Astrocyte of the cerebellum (primary cell): ENCODE measurements around the gene SLC25A4.
"Not testable (repeated sequence)": the region's sequence is repeated elsewhere in the genome, so short reads cannot be mapped to it uniquely, and the experiment has no call there.

Source experiments
- DNase-seq: peaks from one replicate; pipeline ENCODE4 v3.0.0-alpha.2; 2011; ENCODE audit warnings: low read depth
- H3K4me3 ChIP-seq: 2 replicates; pipeline ENCODE4 v1.5.1; 2011; ENCODE audit warnings: mild to moderate bottlenecking, low read depth, low read length, moderate library complexity
- in situ Hi-C: cut with HindIII; loops from 2 replicates; pipeline ENCODE4 v1.10.0; 2017; ENCODE audit warnings: low sequenced_read_pairs
- TF ChIP-seq, protein P1 (sequence below): IDR thresholded peaks from 2 replicates; pipeline ENCODE4 v1.5.1; 2012; ENCODE audit warnings: low read length, low read depth, moderate library complexity, mild to moderate bottlenecking; ENCODE audit errors: missing control alignments

The SLC25A4 gene

DNA sequence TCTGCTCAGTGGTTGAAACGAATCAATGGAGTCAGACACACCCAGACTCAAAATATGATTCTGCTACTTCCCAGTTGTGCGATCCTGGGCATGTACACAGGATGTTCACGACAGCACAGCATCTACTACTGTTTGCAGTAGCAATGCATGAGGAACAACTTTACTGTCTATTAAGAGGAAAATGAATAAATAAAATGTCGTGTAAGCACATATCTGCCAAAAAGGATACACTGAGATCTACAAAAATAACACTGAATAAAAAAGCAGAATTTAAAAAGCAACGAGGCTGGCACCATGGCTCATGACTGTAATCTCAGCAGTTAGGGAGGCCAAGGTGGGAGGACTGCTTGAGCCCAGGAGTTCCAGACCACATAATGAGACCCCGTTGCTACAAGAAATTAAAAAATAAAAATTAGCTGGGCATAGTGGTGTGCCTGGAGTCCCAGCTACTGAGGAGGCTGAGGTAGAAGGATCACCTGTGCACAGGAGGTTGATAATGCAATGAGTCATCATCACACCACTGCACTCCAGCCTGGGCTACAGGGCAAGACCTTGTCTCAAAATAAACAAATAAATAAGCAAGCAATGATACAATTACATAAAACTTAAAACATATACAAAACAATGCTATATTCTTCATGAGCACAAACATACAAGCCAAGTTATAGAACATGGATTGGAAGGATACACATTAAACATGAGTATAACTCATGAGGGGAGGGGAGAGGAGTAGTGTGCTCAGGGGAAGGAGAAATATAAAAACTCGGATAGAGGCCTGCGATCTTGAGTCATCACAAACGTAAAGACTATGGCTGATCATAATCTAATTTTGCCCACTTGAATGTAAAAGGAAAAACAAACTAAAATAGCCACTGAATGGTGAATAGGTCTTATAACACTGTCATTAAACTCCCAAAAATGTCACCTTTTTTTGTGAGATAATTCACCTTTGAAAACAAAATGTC, 52.1 kb downstream of the SLC25A4 start:
- in situ Hi-C loops, result loop anchor here (25.0 kb wide), 1 partner anchor 842 kb away; no protein-coding TSS in a partner anchor

DNA sequence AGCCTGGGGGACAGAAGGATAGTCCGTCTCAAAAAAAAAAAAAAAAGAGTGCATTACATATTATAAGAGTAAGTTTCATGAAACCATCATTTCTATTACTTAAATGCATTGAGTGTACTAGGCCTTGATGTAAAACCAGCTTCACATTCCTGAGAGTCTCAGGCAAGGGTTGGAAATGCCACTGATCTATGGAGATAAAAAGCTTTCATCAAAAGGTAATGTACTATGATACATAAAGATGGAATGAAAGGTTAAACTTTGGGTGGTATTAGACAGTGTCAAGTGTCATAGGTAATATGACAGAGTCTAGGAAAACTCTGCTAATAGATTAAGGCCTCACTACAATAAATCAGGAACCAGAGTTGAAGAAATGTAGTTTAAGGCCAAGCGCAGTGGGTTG, 53.4 kb downstream of the SLC25A4 start:
- in situ Hi-C loops, result loop anchor here (25.0 kb wide), 1 partner anchor 841 kb away; no protein-coding TSS in a partner anchor
- TF ChIP-seq, protein P1, sequence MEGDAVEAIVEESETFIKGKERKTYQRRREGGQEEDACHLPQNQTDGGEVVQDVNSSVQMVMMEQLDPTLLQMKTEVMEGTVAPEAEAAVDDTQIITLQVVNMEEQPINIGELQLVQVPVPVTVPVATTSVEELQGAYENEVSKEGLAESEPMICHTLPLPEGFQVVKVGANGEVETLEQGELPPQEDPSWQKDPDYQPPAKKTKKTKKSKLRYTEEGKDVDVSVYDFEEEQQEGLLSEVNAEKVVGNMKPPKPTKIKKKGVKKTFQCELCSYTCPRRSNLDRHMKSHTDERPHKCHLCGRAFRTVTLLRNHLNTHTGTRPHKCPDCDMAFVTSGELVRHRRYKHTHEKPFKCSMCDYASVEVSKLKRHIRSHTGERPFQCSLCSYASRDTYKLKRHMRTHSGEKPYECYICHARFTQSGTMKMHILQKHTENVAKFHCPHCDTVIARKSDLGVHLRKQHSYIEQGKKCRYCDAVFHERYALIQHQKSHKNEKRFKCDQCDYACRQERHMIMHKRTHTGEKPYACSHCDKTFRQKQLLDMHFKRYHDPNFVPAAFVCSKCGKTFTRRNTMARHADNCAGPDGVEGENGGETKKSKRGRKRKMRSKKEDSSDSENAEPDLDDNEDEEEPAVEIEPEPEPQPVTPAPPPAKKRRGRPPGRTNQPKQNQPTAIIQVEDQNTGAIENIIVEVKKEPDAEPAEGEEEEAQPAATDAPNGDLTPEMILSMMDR, result no peak
- H3K4me3 ChIP-seq, result no peak overlapping the region
- no peak for DNase-seq

More for the DNA sequence above, 52.1 kb downstream of the SLC25A4 start:
- no peak for DNase-seq
- no peak overlapping the region for H3K4me3 ChIP-seq
- TF ChIP-seq, protein P1, result no peak

DNA sequence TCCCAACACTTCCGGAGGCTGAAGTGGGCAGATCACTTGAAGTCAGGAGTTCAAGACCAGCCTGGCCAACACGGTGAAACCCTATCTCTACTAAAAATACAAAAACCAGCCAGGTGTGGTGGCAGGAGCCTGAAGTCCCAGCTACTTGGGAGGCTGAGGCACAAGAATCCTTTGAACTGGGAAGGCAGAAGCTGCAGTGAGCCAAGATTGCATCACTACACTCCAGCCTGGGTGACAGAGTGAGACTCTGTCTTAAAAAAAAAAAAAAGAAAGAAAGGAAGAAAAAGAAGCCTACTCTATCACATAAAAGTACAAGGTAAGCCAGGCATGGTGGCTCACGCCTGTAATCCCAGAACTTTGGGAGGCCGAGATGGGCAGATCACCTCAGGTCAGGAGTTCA, 55.1 kb downstream of the SLC25A4 start:
- H3K4me3 ChIP-seq, DNase-seq: not testable (repeated sequence)
- in situ Hi-C loops, result loop anchor here (25.0 kb wide), 1 partner anchor 839 kb away; no protein-coding TSS in a partner anchor
